HG03095 (cell line): ENCODE data around the gene MLXIP.
"Not testable (repeated sequence)": the region's sequence is repeated elsewhere in the genome, so short reads cannot be mapped to it uniquely, and the experiment has no call there.

ENCODE experiments used
- ATAC-seq: cut with Tn5 transposase; IDR thresholded peaks from one replicate; pipeline ENCODE4 v1.9.1; 2021; ENCODE audit warnings: moderate library complexity; ENCODE audit not compliant: unreplicated experiment

MLXIP gene

GRCh38 chr12:122054842-122055520, 23.6 kb upstream of the MLXIP start:
- ATAC-seq, result no peak

- not testable (repeated sequence) for ATAC-seq
Observed at GRCh38 chr12:122056406-122056805, 22.1 kb upstream of the MLXIP start.

- no peak for ATAC-seq
Observed at GRCh38 chr12:122057007-122057735, 21.4 kb upstream of the MLXIP start.

GRCh38 chr12:122057769-122058168, 20.8 kb upstream of the MLXIP start:
- ATAC-seq, result no peak

- ATAC-seq, result no peak
Observed at GRCh38 chr12:122058549-122059149, 19.9 kb upstream of the MLXIP start.

- ATAC-seq, result no peak
Observed at GRCh38 chr12:122059203-122059960, 19.2 kb upstream of the MLXIP start.

GRCh38 chr12:122060081-122060501, 18.5 kb upstream of the MLXIP start:
- ATAC-seq, result no peak

- ATAC-seq, result no peak
Observed at GRCh38 chr12:122061253-122061652, 17.3 kb upstream of the MLXIP start.

- no peak for ATAC-seq
Observed at GRCh38 chr12:122062832-122063693, 15.5 kb upstream of the MLXIP start.

GRCh38 chr12:122063694-122064024, 14.9 kb upstream of the MLXIP start:
- ATAC-seq, result no peak

- ATAC-seq, result no peak
Observed at GRCh38 chr12:122064025-122064777, 14.4 kb upstream of the MLXIP start.

- no peak for ATAC-seq
Observed at GRCh38 chr12:122064780-122065588, 13.6 kb upstream of the MLXIP start.

- ATAC-seq, result no peak
Observed at GRCh38 chr12:122067548-122067947, 11.0 kb upstream of the MLXIP start.

GRCh38 chr12:122067966-122068365, 10.6 kb upstream of the MLXIP start:
- peak; percentile 85 for ATAC-seq

GRCh38 chr12:122072031-122072970, 6.3 kb upstream of the MLXIP start:
- no peak for ATAC-seq

- no peak for ATAC-seq
Observed at GRCh38 chr12:122073815-122074214, 4.7 kb upstream of the MLXIP start.

GRCh38 chr12:122076743-122077495, 1.6 kb upstream of the MLXIP start:
- no peak for ATAC-seq
